GM21515 (cell line): ENCODE data around the gene TAF1B.
A peak's percentile ranks its signal among the peaks of the same experiment; 100 is the strongest.

ENCODE experiments used
- ATAC-seq: cut with Tn5 transposase; IDR thresholded peaks from one replicate; pipeline ENCODE4 v1.9.1; 2021; ENCODE audit not compliant: unreplicated experiment

Gene TAF1B

GRCh38 chr2:9843229-9844035 is at the start of gene TAF1B:
TAF1B (plus strand) TSS chr2:9843474; CDS start chr2:9843542, 68 bp downstream.
- ATAC-seq: peak; percentile 86

DNA sequence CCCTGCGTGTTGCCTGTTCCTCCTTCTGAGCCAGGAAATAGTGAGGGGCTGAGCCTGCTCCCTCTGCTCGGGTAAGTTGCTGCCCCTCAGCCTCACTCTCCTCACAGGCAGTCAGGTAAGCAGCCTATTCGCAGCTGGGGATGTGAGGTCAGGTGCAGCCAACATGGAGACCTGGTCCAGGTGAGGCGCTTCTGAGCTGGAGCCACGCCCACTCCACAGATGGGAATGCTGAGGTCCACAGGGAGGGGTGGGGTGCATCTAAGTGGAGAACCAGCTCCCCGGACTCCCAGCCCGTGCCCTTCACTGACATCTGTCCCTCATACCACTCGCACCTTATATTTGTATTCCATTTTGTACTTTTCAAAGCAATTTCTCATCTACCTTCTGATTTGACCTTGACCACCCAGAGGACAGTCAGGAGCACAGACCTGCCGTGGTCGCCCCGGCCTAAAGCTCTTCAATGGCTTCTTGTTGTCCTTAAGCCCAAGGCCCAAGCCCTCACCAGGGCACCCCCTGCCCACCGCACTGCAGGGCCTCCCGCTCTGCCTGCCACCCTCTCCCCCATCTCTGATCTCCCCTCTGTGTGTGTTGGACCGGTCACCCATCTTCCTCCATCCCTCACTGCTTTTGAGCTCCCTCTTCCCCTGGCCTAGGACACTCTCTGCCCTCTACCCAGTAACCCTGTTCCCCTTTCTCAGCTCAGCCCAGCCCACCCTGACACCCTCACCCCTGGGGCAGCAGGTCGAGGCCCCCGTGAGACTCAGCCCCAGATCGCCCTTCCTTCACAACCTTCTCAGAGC is 49.2 kb upstream of the TAF1B start:
- no peak for ATAC-seq

GRCh38 chr2:9795071-9795470 is 48.2 kb upstream of the TAF1B start:
- no peak for ATAC-seq

DNA sequence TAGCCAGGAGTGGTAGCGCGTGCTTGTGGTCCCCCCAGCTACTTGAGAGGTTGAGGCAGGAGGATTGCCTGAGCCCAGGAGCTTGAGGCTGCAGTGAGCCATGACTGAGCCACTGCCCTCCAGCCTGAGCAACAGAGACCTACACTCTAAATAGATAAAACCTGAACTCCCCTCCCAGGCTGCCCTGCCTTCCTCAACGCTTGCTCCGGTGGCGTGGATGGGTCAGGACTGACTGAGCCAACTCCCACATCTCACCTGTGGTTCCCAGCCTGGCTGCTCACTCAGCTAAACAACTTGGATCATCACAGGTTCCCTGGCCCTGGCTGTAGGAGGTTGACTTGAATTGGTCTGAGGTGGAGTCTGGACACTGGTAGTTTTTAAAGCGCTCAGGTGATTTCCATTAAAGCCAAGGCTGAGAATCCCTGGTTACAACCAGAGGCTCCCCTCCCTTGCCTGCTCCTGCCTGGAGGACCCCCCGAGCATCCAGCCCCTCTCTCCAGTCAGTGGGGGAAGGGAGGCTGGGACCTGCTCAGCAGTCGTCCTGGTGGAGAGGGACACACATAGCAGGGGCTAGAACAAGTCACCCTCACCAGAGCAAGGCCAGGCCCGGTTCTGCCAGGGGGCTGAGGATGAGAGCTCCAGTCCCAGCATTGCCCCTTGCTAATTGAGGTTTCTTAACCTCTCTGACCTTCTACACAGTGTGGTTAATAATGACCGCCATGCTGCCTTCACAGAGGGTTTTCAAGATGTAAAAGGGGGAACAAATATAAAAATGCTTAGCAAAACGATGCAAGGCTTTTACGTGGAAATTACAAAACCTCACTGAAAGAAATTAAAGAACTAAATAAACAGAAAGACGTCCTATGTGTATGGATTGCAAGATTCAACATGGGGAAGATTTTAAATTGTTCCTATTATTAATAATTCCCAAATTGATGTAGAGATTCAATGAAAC is 46.9 kb upstream of the TAF1B start:
- ATAC-seq: no peak

GRCh38 chr2:9797086-9797485 is 46.2 kb upstream of the TAF1B start:
- no peak for ATAC-seq

GRCh38 chr2:9797681-9798556 is 45.4 kb upstream of the TAF1B start:
- no peak for ATAC-seq

DNA sequence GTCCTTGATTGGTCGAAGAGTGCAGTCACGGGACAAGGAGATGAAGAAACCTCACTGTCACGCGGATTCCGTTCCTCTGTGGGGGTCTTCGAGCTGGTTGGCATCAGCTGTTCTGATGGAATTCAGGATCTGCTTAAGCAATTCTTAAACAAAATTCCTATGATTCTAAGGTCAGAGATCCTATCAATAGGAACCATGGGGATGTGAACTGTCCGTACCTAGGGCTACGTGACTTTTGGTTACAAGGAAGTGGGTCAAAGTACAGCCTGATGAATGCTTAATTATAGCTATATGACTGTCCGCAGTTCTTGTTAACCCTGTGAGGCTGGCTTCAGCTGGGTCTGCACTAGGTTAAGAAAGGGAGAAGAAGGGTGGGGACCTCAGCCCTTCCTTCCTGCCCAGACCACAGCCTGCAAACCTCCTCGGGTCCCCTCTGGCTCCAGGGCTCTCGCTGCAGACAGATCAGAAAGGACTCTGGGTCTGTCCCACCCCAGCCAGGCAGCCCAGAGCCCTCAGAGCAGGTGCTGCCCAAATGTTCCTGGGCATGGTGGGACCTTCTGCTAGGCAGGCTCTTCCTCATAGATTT is 44.2 kb upstream of the TAF1B start:
- ATAC-seq: no peak

GRCh38 chr2:9799729-9800632 is 43.3 kb upstream of the TAF1B start:
- peak; percentile 82 for ATAC-seq

DNA sequence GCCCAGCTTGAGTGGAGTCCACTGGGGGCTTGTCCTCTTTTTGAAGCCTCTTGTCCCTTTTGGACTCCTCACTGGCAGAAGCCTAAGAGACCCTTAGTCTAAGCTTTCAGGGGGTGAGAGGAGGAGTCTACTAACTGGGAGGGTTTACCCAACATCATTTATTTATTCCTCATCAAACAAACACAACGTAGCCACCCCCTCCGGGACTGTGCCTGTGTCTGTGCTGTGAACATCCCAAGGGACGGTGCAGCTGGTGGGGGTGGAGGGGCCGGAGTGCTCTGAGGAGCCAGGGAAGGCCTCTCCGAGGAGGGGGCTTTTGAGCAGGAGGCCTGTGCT is 42.7 kb upstream of the TAF1B start:
- ATAC-seq: no peak

DNA sequence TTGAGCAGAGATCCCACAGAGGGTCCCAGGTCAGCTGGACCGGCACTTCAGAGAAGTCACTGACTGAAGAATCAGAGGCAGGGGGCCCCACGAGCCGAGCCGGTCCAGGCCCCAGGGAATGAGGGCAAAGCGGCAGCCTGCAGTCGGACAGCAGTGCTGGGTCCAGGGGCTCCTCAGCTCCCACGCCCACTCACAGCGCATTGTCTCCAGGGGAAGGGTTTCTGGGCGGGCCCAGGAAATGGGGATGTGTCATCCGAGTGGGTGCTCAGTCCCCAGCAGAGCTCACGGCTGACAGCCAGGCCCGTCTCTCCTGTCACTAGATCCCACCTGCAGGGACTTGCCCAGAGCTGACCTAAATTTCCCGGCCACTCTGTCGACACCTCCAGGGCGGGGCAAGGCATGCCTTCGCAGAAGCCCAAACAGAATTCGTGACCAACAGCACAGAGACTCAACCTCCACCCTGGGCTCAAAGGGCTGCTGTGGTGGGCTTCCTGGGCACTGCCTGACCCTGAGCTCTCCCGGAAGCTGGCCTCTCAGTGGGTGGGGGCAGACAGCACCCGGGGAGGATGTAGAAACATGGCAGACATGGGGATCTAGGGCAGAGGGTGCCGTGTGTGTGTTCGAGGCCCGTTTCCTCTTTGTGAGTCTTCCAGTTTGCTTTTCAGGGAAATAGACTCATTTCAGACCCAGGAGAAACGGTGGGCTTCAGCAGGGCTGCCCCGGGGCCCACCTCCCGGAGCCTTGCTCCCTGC is 42.1 kb upstream of the TAF1B start:
- ATAC-seq: no peak

GRCh38 chr2:9802576-9802993 is 40.7 kb upstream of the TAF1B start:
- ATAC-seq: no peak

GRCh38 chr2:9803023-9803805 is 40.1 kb upstream of the TAF1B start:
- no peak for ATAC-seq

DNA sequence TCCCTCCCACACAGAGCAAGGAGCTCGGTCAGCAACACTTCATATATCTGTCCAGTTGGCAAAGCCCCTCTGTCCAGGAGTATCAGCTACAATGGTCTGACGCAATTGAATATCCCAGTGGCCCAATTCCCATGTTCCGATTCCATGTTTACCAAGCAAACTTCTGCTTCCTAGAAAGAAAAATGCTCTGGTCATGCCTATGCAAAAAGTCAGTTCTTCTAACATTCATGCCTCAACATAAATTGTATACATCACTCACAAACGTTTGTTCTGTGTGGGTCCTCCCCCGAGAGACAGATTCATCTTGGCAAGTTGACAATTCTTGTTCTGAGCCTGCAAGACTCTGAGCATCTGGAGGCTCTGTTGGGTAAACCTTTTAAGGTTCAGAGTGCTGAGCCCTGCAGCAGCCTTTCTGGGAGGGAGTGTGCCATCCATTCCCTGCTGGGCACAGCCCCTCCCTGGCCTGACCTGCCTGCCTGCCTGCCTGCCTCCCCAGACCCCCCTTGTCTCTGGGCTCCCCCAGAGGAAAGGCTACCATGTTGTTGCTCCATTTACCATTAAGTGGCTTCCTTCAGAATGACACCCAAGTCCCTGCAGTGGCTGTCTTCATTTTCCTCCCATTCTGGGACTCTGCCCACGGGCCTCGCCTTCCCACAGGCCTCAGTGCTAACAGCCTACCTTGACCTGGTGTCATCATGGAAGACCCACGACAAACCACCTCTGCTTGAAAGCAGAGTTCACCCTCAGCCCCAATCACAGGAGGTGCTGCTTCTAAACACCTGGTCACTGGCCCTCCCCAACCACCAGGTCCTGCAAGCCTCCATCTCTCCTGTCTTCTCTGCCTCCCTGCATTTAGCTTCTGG is 37.6 kb upstream of the TAF1B start:
- no peak for ATAC-seq

DNA sequence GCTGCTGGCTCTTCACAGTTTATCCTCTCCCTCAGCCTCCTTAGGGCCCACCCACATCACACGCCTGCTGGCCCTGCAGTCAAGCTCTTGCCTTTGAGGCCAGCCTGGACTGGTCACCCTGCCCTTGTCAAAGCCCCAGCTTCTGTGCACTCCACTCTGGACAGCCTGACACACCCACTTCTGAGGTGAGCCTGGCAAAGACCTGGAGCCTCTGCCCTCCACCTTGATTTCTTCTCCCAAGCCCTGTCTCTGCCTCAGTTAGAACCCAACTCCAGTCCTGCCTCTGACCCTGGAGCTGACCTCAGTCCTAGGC is 37.0 kb upstream of the TAF1B start:
- no peak for ATAC-seq

- ATAC-seq: no peak
These were observed 36.6 kb upstream of the TAF1B start for GRCh38 chr2:9806656-9807055.

GRCh38 chr2:9807056-9807455 is 36.2 kb upstream of the TAF1B start:
- ATAC-seq: no peak
